NCI-H446 (cell line): Measurements from ENCODE around the gene IRF3.
"Not testable (repeated sequence)": the region's sequence is repeated elsewhere in the genome, so short reads cannot be mapped to it uniquely, and the experiment has no call there.

Experiments used
- DNase-seq, 2 experiments: peaks; one replicate each; lab custom pipeline; 2025; lab: John Stamatoyannopoulos, UW

IRF3 gene

DNA sequence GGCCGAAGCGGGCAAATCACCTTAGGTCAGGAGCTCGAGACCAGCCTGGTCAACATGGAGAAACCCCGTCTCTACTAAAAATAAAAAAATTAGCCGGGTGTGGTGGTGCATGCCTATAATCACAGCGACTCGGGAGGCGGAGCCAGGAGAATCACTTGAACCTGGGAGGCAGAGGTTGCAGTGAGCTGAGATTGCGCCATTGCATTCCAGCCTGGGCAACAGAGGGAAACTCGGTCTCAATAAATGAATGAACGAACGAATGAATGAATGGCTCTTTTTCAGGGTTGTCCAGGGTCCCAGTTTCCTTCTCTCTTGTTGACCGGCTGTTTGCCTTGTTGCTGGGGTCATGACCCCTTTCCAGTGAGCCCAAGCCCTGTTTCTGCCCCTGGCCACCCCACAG, 47.8 kb downstream of the IRF3 start:
- DNase-seq = not testable (repeated sequence)

DNA sequence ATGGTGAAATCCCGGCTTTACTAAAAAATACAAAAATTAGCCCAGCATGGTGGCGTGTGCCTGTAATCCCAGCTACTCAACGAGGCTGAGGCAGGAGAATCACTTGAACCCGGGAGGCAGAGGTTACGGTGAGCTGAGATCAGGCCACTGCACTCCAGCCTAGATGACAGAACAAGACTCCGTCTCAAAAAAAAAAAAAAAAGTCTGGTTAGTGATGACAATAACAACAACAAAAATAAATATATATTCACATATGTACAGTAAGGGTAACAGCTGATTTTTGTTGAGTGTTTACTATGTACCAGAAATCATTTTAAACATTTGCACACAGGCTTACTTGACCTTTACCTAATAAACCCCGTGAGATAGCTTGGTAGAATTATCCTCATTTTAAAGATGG, 48.7 kb downstream of the IRF3 start:
- DNase-seq = no peak

DNA sequence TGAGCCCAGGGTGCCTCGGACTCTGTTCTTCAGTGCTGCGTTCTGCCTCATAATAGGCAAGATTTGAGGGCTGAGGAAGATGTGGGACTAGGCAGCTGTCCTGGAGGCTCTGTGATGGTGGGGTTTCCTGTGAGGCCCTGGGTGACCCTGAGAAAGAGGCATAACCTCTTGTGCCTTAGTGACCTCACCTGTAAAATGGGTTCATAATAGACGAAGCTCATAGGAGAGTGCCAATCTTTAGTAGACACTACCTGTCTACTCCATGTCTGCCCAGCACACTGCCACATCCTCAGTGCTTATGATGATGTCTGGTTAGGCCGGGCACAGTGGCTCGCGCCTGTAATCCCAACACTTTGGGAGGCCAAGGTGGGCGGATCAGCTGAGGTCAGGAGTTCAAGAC, 49.1 kb downstream of the IRF3 start:
- no peak for DNase-seq

DNA sequence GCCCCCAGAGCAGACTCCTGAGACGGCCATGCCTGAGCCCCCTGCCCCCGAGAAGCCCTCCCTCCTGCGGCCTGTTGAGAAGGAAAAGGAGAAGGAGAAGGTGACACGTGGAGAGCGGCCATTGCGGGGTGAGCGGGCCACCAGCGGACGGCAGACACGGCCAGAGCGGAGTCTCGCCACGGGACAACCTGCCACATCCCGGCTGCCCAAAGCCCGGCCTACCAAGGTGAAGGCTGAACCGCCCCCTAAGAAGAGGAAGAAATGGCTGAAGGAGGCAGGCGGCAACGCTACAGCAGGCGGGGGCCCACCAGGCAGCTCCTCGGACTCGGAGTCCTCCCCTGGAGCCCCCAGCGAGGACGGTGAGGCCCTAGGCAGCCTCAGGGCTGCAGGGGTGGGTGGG, 49.8 kb downstream of the IRF3 start:
- no peak for DNase-seq

DNA sequence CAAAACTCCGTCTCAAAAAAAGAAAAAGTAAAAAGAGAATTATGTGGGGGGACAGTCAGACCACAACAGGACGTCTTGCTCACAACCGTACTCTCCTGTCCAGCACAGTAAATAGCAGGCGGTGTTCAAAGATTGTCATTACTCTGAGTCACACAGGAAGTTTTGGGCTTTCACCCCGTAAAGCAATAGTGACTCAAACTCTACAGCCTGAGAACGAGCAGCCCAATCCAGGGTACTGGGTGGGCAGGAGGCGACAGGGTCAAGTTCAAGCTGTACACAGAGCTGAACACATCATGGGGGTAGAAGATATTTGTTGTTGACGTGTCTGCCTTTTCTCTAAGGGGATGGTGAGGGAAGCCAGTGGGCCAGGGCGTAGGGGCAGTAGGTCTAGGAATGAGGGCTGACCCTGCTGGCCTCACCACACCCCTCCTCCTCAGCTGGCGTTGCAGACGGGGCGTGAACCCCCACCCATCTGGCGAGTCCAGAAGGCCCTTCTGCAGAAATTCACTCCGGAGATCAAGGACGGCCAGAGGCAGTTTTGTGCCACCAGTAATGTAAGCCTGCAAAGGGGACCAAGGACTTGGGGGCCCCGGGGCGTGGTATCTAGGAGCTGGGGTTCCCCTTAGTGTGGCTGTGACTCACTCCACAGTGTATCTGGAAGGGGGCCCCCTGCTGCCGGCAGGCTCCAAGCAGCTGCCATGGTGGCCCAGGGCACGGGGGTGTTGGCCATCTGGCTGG, 51.4 kb downstream of the IRF3 start:
- DNase-seq = no peak

DNA sequence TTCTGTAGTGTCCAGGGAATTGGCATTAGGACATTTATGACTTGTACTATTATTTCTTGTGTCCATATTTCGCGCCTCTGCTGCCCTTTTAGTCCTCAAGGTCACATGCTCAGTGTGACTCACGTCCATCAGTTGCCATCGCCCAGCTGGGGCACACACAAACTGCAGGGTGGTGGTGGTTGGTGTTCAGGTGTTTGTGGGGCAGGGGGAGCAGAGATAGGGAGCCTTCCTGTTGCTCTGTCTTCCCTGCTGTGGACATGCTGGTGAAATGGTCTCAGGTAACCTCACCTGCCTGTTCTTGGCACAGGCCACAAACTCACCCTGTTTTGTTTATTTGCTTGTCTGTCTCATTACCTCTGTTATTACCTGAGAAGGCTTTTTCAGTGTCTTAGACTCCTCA, 52.3 kb downstream of the IRF3 start:
- DNase-seq = no peak
